ENCODE data around the gene GNA14. TPM values are rescaled to one million over a fixed set of nuclear protein-coding genes. Genes with fewer than 3 reads are reported as not detected.

Gene GNA14
- total and polyA plus RNA-seq, 2 of the 8 experiments (the other 6 are each of a cell fraction or from before 2014, with no cell fraction given), result 3.4 to 6.3 TPM

DNA sequence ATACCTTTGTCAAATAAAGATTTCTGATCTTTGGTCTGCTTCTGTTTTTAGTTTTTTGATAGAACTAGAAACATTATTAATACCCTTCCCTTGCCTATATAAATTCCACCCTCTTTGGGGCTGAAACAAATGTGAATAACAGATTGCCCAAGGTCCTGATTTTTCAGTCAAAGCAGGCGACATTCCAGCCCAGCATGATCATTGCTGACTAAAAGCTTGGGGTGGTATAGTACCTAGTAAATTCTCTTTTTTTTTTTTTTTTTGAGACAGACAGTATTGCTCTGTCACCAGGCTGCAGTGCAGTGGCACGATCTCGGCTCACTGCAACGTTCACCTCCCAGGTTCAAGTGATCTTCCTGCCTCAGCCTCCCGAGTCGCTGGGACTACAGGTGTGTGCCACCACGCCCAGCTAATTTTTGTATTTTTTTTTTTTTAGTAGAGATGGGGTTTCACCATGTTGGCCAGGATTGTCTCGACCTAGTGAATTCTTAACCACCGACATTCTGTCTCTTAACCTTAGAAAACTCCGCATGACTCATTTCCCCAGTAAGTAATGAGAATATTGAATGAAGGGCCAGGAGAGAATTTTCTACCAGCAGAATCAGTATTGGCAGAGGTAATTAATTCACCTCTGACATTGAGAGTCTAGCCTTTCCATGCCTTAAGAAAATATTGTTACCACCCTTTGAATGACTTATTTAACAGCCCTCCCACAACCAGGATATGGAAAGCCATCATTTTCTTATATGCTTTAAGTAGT, 226.4 kb downstream of the GNA14 start:
- no peak overlapping the region for H3K23ac ChIP-seq (ENCODE audit: insufficient read length)
- no peak overlapping the region for H2AFZ ChIP-seq (ENCODE audit: low read length)
- no peaks in the 10 kb centered on the region for H3K4me1 ChIP-seq (replicated peaks in 1 of 4; ENCODE audit: control insufficient read depth in 3 of 4, insufficient read depth in 4 of 4, low read length in 3 of 4)
- no peak overlapping the region for H4K8ac ChIP-seq (ENCODE audit: extremely low read depth, insufficient read depth, low read length)
- FAIRE-seq (no peak), DNase-seq (ENCODE audit: low read depth in 1 of 2, low spot score in 2 of 2) (no peak)
- H2BK15ac ChIP-seq (ENCODE audit: low read length), result no peak overlapping the region
- no peak overlapping the region for H2BK5ac ChIP-seq (ENCODE audit: low read depth, low read length)
- H3K4ac ChIP-seq (replicated peaks; ENCODE audit: insufficient read length, low read depth, low read length), result no peak overlapping the region
- H3K23me2 ChIP-seq (ENCODE audit: low read depth, low read length), result no peaks in the 10 kb centered on the region
- ChIA-PET CTCF (ENCODE audit: partially characterized antibody) (interaction anchor here (1.4 kb wide), 1 partner anchor 12 kb away, joined by 13 read pairs; no protein-coding TSS in a partner anchor), POLR2A (ENCODE audit: partially characterized antibody) (no interaction called here)
- no peaks in the 10 kb centered on the region for H3K79me2 ChIP-seq (ENCODE audit: control insufficient read depth in 1 of 2, insufficient read depth in 2 of 2, low read length in 2 of 2)
- no peak overlapping the region for H4K5ac ChIP-seq (ENCODE audit: insufficient read length, low read depth, low read length)
- H3K4me2 ChIP-seq (ENCODE audit: insufficient read depth in 1 of 2, low read depth in 2 of 2, low read length in 2 of 2), result no peak overlapping the region
- no peaks in the 10 kb centered on the region for H4K20me1 ChIP-seq (replicated peaks in 1 of 2; ENCODE audit: control insufficient read depth in 1 of 2, insufficient read depth in 2 of 2, low read length in 2 of 2)
- no peak overlapping the region for H2BK12ac ChIP-seq (ENCODE audit: low read depth, low read length)
- H3K27me3 ChIP-seq (replicated peaks in 1 of 4; ENCODE audit: control insufficient read depth in 3 of 4, extremely low read depth in 1 of 4, insufficient read depth in 3 of 4, low read length in 3 of 4), result no peaks in the 10 kb centered on the region
- H3K9me3 ChIP-seq (ENCODE audit: insufficient read depth in 2 of 2, low read depth in 1 of 2, low read length in 1 of 2), result no peaks in the 10 kb centered on the region
- H3K4me3 ChIP-seq (ENCODE audit: extremely low read depth in 1 of 4, insufficient read depth in 2 of 4, low read depth in 3 of 4, low read length in 4 of 4), result no peak overlapping the region
- no peak overlapping the region for H4K91ac ChIP-seq (replicated peaks; ENCODE audit: insufficient read length, low read length)
- H3K9ac ChIP-seq (replicated peaks in 1 of 4; ENCODE audit: extremely low read depth in 1 of 4, low read depth in 3 of 4, low read length in 3 of 4), result no peak overlapping the region
- WGBS, 2 experiments (ENCODE audit: extremely low coverage in 1 of 2, insufficient coverage in 1 of 2, insufficient read length in 1 of 2, insufficient replicate concordance in 2 of 2, low coverage in 1 of 2, low lambda C conversion rate in 2 of 2, missing lambda C conversion rate in 1 of 2), result 96% methylated on average over 10 of the region's 10 CpGs; no CpG with 5 or more reads in 1 of the 2 experiments
- H3K36me3 ChIP-seq (ENCODE audit: control insufficient read depth in 2 of 4, insufficient read depth in 4 of 4, low read length in 3 of 4), result no peaks in the 10 kb centered on the region
- no peak overlapping the region for H3K56ac ChIP-seq (replicated peaks; ENCODE audit: insufficient read length, low read depth, low read length)
- H2BK20ac ChIP-seq (ENCODE audit: low read length), result no peak overlapping the region
- no peak overlapping the region for H2BK120ac ChIP-seq (replicated peaks; ENCODE audit: low read depth, low read length)
- H2AK5ac ChIP-seq (ENCODE audit: low read depth, low read length), result no peak overlapping the region
- no peak overlapping the region for H3K18ac ChIP-seq (ENCODE audit: extremely low read depth, low read length)
- H3K79me1 ChIP-seq (ENCODE audit: low read depth, low read length), result no peaks in the 10 kb centered on the region
- H3K27ac ChIP-seq (ENCODE audit: low read depth, low read length), result no peak overlapping the region
- H3K14ac ChIP-seq (ENCODE audit: insufficient read length), result no peak overlapping the region
- TF ChIP-seq ASH2L (IDR thresholded peaks at IDR 0.05; ENCODE audit: low read length) (no peak), ZNF274 (IDR thresholded peaks at IDR 0.05; ENCODE audit: borderline replicate concordance, extremely low read depth, low read length) (no peak), CEBPB (IDR thresholded peaks at IDR 0.05; ENCODE audit: low read depth, low read length) (no peak), KDM5A (IDR thresholded peaks at IDR 0.05; ENCODE audit: low read length) (no peak), POU5F1 (IDR thresholded peaks at IDR 0.05; ENCODE audit: low read depth, low read length) (no peak), BCL11A (IDR thresholded peaks at IDR 0.05; ENCODE audit: low read depth in 2 of 2, low read length in 2 of 2) (no peak), KDM4A (IDR thresholded peaks at IDR 0.05; ENCODE audit: low read depth, low read length, severe bottlenecking) (no peak), JUND (IDR thresholded peaks at IDR 0.05; ENCODE audit: low read length) (no peak), TCF12 (IDR thresholded peaks at IDR 0.05; ENCODE audit: low read depth, low read length) (no peak), NRF1 (IDR thresholded peaks at IDR 0.05; ENCODE audit: low read depth, low read length) (no peak), EGR1 (IDR thresholded peaks at IDR 0.05; ENCODE audit: borderline replicate concordance, low read depth, low read length) (no peak), CTBP2 (IDR thresholded peaks at IDR 0.05; ENCODE audit: borderline replicate concordance, insufficient read depth, insufficient read length, low read length) (no peak)
- TF ChIP-seq, protein P1, sequence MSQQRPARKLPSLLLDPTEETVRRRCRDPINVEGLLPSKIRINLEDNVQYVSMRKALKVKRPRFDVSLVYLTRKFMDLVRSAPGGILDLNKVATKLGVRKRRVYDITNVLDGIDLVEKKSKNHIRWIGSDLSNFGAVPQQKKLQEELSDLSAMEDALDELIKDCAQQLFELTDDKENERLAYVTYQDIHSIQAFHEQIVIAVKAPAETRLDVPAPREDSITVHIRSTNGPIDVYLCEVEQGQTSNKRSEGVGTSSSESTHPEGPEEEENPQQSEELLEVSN (IDR thresholded peaks at IDR 0.05), result no peak

Measured in H1 (cell line).